HG02885 (cell line): ENCODE data around the gene STK32C.
"Not testable (repeated sequence)": the region's sequence is repeated elsewhere in the genome, so short reads cannot be mapped to it uniquely, and the experiment has no call there.

Experiments
- ATAC-seq: cut with Tn5 transposase; IDR thresholded peaks from one replicate; pipeline ENCODE4 v1.9.1; 2021; ENCODE audit warnings: mild to moderate bottlenecking; ENCODE audit not compliant: unreplicated experiment, poor library complexity

Gene STK32C

DNA sequence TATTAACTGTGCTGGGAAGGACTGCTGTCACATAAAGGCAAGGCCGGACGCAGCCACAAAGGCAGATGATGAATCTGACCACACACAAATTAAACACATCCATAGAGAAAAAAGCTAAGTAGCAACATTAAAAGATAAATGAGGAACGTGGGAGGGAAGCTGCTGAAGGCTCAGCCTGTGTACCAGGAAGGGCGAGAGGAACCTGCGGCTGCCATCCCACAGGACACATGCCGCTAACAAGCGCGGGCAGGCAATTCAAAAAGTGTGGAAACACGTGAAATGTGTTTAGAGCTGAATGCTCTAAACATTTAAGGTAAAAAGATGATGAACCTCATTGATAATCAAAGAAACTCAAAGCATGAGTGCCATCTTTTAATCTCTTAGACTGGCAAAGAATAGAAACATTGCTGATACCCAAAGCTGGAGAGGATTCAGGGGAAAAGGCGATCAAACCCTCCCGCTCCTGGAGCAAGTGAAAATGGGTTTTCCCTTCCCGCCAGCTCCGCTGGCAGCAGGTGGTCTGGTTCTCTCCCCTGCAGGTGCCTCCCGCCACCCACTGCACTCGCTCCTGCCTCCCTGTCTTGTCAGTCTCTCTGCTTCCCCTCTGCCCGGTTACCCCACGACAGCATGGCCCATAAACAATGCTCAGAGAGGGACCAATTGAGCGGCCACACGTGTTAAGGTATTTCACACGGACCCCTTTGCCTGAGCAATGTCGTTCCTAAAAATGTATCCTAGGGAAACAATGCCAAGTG is 4.2 kb downstream of the STK32C start:
- ATAC-seq = no peak

DNA sequence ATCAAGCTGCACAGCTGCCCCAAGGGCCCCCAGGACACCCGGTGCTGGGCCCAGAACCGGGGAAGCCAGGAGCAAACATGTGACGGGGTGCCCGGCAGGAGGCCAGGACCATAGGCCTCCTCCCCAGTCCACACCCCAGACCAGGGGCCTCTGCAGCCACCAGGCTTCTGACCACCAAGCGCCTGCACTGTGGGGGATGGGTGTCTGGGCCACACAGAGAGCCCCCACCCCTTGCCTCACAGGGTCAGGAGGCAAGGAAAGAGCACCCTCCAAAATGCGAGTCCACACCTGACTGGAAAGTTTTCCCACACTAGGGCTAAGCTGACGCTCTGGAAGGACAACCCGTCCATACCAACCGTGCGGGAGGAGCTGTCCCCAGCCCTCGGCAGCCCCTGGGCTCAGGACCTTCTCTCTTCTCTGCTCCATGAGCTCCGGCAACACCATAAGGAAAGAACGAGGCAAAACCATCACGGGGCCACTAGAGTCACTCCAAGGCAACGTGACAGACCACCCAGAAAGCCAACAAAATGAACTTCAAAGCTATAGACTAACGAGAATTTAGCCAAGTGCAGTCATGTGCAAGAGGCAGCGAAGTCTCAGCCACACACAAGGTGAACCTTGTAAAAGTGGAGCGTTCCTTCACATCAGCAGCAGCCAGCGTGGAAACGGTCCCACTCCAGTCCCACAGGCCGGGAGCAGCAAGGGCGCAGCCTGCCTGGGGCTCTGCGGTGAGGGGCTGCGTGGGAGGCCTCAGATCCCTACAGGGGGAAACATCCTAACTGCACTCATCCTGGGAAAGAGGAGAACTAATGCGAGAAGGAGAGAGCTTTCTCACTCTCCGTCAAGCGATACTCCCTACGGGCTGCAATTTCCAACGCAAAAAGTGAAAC is 5.1 kb downstream of the STK32C start:
- ATAC-seq = no peak

DNA sequence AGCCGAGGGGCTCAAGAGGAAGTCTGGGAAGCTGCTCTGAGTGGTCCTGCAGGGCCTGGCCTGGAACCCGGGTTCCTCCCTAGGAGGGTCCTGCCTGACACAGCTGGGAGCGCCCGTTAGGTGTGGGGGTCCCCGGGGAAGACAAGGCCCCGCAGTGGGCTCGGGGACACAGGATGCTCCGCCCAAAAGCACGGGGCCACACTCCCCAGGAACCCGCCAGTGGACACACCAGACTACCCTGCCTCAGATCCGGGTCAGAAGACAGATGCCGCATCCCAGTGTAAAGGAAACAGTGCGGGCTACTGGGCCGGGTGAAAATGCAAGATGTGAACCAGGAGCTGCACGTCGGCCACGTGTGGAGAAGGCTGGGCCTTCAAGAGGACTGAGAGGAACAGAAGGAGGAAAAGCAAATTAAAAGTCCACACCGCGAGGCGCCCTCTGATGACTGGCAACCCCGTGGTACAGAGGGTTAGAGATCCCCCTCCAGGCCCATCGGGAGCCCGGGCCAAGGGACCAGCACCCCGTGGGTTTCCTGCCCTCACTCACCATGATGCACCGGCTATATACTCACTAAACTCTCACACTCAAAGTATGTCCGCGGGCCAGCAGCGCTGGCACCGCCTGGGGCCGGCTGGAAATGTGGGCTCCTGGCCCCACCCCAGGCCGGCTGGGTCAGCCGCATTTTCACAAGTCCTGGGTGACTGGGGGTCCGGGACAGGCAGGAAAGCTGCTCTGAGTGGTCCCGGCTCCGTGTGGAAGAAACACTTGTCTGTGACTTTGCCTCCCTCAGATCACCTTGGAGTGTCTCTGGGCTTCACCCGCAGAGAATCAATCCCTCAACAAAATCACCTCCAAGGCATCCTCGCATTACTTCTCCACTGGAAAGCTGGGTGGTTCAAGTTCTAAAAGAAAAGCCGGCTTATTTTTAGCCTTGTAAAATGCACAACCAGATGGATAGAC is 6.1 kb downstream of the STK32C start:
- ATAC-seq = no peak

GRCh38 chr10:132300582-132300981 is 7.2 kb downstream of the STK32C start:
- no peak for ATAC-seq

DNA sequence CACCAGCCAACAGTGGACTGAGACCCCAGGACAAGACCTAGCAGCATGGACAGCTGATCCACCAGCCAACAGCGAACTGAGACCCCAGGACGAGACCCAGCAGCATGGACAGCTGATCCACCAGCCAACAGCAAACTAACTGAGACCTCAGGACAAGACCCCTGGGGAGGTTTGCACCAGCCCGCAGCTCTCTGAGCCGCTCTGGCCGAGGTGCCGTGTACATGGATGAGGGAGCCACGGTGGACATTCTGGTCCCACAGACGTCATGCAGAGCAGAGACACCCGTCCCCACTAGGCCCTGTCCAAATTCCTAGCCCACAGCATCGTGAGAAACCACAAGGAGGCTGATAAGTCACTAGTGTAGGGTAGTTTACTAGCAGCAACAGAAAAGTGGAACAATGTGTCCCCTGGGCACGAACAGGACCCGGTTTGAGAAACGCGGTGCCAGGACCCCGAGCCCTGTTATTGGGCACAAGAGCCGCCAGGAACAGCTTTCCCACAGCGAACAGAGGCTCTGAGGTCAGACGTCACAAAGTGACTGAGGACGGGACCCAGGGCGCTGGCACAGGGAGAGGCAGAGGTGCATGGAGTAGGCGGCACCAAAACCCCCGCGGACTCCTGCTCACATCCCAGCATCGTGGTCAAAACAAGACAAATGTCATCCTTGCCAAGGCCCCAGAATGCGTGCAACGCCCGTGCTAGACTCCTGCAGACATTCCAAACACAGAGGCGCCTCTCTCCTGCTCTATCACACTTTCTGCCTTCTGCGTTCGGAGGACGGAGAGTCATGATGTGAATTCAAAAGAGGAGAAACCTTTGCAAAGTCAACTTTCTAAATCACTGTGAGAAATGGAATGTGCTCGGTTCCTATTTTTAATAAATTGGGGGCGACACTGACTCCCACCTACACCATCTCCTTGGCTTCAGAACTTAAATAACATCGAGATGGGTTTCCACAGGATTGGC is 8.1 kb downstream of the STK32C start:
- ATAC-seq = no peak

DNA sequence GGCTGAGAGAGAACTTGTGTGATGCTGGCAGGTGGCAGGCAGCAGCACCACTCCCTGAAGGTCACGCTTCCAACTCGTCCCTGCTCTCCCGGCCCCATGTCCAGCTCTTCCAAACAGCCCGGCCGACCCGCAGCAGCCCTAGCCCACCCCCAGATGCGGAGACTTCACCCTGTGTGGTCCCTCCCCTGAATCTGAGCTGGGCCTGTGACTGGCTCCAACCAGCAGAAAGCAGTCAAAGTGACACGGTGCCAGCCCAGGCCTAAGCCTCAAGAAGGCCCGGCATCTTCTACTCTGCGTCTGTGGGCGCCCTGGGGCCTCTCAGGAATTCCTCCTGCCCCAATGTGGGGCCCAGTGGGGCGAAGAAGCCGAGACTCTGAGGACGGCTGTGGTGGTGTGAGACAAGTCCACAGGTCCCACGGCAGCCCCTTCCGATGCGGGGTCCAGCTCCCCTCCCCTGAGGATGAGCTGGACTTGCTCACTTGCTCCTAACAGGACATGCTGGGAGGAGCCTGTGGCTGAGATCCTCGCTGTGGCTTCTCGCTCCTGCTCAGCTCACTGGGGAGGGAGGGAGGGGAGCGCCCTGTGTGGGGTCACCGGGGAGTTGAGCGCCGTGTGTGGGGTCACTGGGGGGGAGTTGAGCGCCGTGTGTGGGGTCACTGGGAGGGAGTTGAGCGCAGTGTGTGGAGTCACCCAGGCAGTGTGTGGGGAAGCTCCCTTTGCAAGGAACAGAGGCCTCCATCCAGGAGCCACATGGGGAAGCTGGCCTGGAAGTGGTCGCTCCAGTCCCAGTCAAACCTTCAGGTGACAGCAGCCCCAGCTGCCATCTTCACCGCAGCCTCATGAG is 9.5 kb downstream of the STK32C start:
- ATAC-seq = no peak

DNA sequence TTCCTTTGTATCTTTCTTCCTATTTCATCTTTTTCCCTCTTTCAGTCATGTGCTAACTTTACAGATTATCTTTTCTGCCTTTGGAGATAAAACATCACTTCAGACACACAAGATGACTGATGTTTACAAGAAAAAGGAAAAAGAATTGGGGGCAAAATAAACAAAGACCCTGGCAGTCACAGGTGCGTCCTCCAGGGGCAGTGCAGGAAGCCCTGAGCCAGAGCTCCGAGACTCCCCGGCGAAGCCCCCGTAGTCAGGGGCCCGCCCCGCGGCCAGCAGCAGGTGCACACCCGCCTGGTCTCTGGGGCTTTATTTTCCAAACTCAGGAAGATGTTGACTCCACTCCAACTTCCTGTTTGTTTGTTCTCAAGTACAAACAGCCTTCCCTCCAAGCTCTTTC is 10.2 kb downstream of the STK32C start:
- no peak for ATAC-seq

DNA sequence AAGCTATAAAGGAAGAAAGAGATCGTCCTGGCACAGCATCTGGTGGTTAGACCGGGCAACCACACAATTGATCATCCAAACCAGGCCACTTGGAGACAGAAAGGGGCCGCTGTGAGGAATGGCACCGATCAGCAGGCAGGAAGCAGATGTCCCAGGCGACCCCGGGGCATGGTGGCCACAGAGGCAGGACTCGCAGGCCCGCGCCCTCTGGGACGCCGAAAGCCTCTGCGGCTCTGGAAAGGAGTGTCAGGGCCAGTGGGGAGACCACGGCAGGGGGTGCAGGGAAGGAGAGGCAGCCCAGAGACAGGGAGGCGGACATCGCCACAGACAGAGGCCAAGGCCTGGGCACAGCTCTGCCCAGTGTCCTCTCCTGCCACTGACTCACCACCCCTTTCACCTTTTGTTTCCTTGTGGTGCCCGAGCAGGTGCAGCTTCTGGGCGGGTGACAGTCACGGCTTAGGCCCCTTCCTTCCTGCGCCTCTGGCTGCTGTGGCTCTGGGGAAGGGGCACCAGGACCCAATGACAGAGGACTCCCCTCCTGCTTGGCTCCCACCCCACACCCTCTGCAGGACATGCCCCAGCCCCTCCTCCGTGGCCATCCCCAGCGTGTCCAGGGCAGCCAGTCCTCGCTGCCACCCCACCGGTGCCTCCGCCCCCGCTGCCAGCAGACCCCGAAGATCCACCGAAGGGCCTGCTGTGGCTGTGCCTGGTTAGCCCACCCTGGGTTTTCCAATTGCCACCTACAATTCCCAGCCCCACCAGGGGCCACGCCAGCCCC is 10.9 kb downstream of the STK32C start:
- ATAC-seq = no peak

DNA sequence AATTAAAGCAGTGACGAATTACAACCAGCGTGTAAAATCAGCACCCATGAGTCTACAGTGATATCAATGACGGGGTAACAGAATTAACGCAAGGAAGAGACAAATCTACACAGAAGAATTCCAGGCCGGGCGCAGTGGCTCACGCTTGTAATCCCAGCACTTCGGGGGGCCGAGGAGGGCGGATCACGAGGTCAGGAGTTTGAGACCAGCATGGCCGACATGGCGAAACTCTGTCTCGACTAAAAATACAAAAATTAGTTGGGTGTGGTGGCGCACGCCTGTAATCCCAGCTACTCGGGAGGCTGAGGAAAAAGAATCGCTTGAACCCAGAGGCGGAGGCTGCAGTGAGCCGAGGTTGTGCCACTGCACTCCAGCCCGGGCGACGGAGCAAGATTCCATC is 12.3 kb downstream of the STK32C start:
- ATAC-seq = not testable (repeated sequence)

DNA sequence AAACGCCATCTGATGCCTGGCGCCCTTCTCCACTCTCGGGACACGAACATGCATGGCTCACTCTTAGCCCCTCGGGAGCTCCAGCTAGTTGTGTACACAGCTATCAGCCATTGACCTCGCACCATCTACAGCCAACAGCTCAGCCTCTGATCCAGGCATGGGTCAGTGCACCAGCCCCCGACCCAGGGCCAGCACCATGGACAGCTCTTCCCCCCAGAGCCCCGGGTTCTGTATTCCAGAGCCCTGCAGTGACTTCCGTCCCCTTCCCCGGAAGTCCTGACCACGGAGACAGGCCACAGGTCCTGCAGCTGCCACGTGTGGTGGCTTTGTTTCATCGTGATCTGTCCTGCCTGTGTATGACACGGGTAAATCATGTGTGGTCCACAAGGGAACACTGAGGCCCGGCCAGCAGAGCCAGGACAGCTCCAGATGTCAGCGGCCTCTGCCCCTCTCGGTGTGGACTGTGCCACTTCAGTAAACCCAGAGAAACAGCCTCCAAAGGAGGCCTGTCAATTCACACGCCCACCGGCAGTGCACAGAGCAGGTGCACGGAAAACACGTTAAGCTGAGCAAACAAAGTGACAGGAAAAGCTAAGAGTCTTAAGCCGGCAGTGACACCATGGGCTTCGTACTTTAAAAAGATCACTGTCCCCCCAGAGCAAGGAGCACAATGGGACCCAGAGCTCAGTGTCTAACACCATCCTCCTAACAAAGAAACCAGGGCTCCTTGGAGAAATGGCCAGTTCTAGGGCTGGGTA is 13.0 kb downstream of the STK32C start:
- ATAC-seq = no peak

- ATAC-seq = no peak
These were observed 13.8 kb downstream of the STK32C start for GRCh38 chr10:132293813-132294520.

- no peak for ATAC-seq
These were observed 14.4 kb downstream of the STK32C start for GRCh38 chr10:132293201-132293812.

DNA sequence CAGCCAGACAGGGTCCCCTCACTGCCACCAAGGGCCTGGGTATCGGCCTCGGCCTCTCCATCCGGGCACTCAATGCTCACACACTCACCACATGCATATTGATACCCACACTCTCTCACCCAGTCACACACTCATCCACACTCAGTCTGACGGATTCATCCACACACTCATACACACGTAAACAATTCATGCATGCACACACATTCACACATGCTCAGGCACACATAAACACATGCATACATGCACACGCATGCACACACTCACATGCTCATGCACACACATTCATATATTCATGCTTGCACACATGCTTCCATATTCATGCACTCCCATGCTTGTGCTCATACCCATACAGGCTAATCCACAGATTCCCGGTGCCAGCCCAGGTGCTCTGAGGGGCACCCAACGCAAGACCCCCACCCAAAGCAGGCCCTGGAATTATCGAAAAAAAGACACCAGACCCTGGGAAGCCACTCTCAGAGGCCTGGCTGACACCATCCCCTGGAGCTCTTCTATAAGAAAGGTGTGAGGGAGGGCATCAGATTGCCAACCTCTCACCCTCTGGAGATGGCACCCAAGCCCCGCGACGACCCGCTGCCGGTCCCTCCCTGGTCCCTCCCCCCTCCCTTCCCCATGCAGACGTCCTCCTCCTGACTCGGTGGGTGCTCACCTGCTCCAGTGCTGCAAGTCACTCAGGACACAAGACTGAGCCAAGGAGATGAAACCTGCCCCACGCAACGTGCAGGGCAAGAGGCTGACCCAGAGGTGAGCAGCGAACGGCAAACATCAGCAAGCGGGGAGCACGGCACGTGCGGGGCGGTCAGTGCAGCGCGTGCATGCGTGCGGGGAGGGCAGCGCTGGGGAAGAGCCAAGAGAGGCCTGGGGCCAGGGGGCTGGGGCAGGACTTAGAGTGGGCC is 15.2 kb downstream of the STK32C start:
- no peak for ATAC-seq

- no peak for ATAC-seq
These were observed 15.9 kb downstream of the STK32C start for GRCh38 chr10:132291826-132292225.

- no peak for ATAC-seq
These were observed 17.1 kb downstream of the STK32C start for GRCh38 chr10:132290631-132291030.
